Left lung (tissue), 10 donors: ENCODE measurements around the gene SLITRK1. TPM values are rescaled to one million over a fixed set of nuclear protein-coding genes. Genes with fewer than 3 reads are reported as not detected.

Experiments used
- ATAC-seq: fragments of 200-7000 bp; cut with Tn5 transposase; one replicate; pipeline ENCODE4 v1.9.1; 2020; ENCODE audit warnings: moderate library complexity
- DNase-seq, 4 donors: peaks; one replicate each; pipeline ENCODE4 v3.0.0-alpha.2; 2013 to 2020
- H3K27ac ChIP-seq, 2 donors: fragments of 200-600 bp; sonication (generic) in 1 of 2; one replicate each; pipeline versions ENCODE4 v1.5.0 to v1.8.0; 2020 to 2021
- H3K27me3 ChIP-seq, 2 donors: fragments of 200-600 bp; sonication (generic) in 1 of 2; one replicate each; pipeline versions ENCODE4 v1.5.0 to v1.8.0; 2020 to 2021
- H3K36me3 ChIP-seq, 2 donors: fragments of 200-600 bp; sonication (generic) in 1 of 2; one replicate each; pipeline versions ENCODE4 v1.5.0 to v1.8.0; 2020 to 2021
- H3K4me1 ChIP-seq, 2 donors: fragments of 200-600 bp; one replicate each; pipeline ENCODE4 v1.8.0; 2021
- H3K4me3 ChIP-seq, 2 donors: fragments of 200-600 bp; sonication (generic) in 1 of 2; one replicate each; pipeline versions ENCODE4 v1.5.0 to v1.8.0; 2020 to 2021; ENCODE audit warnings: mild to moderate bottlenecking in 1 of 2
- H3K9me3 ChIP-seq, 2 donors: fragments of 200-600 bp; sonication (generic) in 1 of 2; one replicate each; pipeline versions ENCODE4 v1.5.0 to v1.8.0; 2020 to 2021
- intact Hi-C, 2 donors: fragments of 100-400 bp; cut with DNase I; formaldehyde crosslinking; loops; one replicate each; pipeline versions ENCODE4 v1.11.2 to v1.14.2; 2022
- polyA plus RNA-seq, 6 donors: library from polyadenylated mRNA; unstranded; fragments of 120-200 nt; gene quantifications; one replicate each; pipeline ENCODE4 v1.2.1, GENCODE V29; 2013; ENCODE audit not compliant: insufficient read length in 6 of 6
- total RNA-seq, 2 donors: library from RNA; stranded (reverse); fragmentation: NEBNext Ultra II Directional; extraction: Animal tissue kit (Norgen Biotek cat#: 25700); gene quantifications; one replicate each; pipeline ENCODE4 v1.2.1, GENCODE V29; 2021
- TF ChIP-seq, protein P1 (sequence below), 2 donors: fragments of 200-600 bp; sonication (generic) in 1 of 2; IDR thresholded peaks; one replicate each; pipeline versions ENCODE4 v1.5.0 to v1.8.0; 2021; ENCODE audit warnings: antibody characterized with exemption in 2 of 2
- donor health status: DM: no; HTN: yes; CAD: no.
- donor health status: DM: no; HTN: no; CAD: no.

The SLITRK1 gene
- total and polyA plus RNA-seq, 8 donors = 0.03 to 0.06 (median 0.05) TPM; not detected in 4

DNA sequence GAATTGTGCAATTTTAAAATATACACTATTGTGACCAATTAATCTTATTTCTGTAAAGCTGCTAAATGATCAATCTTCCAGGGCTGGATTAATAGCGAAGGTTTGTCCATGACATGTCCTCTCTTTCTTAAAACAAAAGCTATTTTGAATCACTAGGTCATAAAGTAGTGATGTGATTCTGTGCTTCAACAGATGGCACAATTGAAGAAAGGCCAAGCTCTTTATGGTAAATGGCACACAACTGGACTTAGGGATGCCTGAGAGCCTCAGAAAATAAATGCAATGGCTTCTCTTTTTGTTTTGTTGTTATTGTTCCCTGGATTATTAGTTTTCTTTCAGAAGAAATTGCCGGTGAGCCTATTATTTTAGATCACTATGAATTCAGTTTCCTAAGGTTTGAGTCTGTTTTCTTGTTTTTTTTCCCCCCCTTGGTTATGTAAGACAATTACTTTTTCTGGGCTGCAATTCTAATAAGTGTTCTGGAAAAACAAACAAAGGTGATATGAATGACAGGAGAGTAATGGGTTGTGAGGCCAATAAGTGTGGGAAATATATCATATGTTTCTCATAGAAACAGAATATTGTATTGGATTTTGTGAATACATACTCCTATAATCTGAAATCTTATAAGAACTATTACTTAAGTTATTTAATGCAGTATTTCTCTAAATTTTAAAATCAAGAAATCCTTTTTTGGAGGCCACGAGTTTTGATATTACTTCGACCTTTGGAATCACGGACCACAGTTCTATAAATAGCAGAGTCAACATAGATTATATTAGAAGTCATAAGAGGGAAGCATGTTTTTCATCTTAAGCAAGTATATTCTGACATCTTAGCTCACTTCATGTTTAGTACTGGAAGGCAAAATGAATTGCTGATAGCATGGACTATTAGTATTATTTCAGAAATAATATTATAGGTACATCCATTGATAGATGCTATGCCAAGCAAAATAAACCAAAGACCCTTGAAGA, 16.8 kb downstream of the SLITRK1 start:
- TF ChIP-seq, protein P1, sequence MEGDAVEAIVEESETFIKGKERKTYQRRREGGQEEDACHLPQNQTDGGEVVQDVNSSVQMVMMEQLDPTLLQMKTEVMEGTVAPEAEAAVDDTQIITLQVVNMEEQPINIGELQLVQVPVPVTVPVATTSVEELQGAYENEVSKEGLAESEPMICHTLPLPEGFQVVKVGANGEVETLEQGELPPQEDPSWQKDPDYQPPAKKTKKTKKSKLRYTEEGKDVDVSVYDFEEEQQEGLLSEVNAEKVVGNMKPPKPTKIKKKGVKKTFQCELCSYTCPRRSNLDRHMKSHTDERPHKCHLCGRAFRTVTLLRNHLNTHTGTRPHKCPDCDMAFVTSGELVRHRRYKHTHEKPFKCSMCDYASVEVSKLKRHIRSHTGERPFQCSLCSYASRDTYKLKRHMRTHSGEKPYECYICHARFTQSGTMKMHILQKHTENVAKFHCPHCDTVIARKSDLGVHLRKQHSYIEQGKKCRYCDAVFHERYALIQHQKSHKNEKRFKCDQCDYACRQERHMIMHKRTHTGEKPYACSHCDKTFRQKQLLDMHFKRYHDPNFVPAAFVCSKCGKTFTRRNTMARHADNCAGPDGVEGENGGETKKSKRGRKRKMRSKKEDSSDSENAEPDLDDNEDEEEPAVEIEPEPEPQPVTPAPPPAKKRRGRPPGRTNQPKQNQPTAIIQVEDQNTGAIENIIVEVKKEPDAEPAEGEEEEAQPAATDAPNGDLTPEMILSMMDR (IDR thresholded peaks at IDR 0.05) = no peak
- intact Hi-C loops = no loop called here
- no peak overlapping the region for H3K27ac ChIP-seq
- H3K9me3 ChIP-seq = peaks cover 0 to 7% of the 10 kb centered on the region in 2 donors
- H3K4me1 ChIP-seq = no peaks in the 10 kb centered on the region
- ATAC-seq (no peak), DNase-seq (no peak)
- no peak overlapping the region for H3K4me3 ChIP-seq
- H3K27me3 ChIP-seq = no peaks in the 10 kb centered on the region
- no peaks in the 10 kb centered on the region for H3K36me3 ChIP-seq

DNA sequence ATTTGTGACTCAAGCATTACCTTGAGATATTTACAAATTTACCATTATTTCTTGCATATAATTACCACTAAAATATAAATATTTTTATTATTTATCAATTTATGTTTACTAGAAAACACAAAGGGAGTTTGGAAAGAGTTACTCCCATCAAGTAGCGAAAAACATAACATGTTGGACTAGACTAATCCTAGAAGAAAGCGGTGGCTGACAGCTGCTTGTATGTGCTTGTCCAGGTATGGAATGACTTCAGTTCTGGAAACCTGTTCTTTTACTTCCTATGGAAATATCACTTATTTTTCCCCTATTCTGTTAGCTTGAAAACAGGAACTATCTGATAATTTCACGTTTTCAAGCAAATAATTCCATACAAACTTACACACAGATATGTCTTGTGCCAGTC, 28.5 kb downstream of the SLITRK1 start:
- H3K9me3 ChIP-seq = no peaks in the 10 kb centered on the region
- DNase-seq = no peak
- TF ChIP-seq, protein P1 (IDR thresholded peaks at IDR 0.05) = no peak
- intact Hi-C loops = no loop called here
- no peaks in the 10 kb centered on the region for H3K4me1 ChIP-seq
- H3K27ac ChIP-seq = no peak overlapping the region
- no peak for ATAC-seq
- no peak overlapping the region for H3K4me3 ChIP-seq
- no peaks in the 10 kb centered on the region for H3K27me3 ChIP-seq
- H3K36me3 ChIP-seq = no peaks in the 10 kb centered on the region

DNA sequence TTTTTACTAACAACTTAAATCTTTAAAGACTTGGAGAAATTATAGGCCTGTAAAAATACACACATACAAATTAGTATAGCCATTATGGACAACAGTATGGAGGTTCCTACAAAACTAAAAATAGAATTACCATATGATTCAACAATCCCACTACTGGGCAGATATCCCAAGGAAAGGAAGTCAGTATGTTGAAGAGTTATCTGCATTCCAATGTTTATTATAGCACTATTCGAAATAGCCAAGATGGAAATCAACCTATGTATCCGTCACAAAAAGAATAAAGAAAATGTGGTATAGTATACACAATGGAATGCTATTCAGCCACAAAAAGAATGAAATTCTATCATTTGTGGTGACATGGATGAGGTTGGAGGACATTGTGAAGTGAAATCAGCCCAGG, 37.2 kb downstream of the SLITRK1 start:
- H3K4me1 ChIP-seq = no peaks in the 10 kb centered on the region
- intact Hi-C loops = no loop called here
- no peak for DNase-seq
- H3K27me3 ChIP-seq = no peaks in the 10 kb centered on the region
- H3K9me3 ChIP-seq = no peaks in the 10 kb centered on the region
- H3K4me3 ChIP-seq = no peak overlapping the region
- TF ChIP-seq, protein P1 (IDR thresholded peaks at IDR 0.05) = no peak
- H3K36me3 ChIP-seq = no peaks in the 10 kb centered on the region
- ATAC-seq = no peak
- no peak overlapping the region for H3K27ac ChIP-seq

DNA sequence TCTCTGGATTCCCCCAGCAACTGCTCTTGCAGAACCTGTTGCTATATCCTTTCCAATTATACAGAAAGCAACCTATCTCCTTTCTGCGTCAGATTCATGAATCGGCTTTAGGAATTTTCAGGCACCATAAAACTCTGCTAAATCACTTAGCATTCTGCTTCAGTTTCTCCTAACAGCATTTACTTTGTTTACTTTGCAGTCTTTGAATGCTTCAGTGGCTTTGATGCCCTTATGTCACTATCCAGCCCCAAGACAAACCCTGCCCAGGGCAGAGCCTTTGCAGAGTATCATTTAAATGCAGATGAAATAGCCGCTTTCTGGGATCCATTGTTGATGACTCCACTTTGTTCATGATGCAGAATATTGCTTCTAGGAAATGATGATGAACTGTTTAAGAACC, 43.1 kb downstream of the SLITRK1 start:
- no peaks in the 10 kb centered on the region for H3K4me1 ChIP-seq
- ATAC-seq (no peak), DNase-seq (no peak)
- TF ChIP-seq, protein P1 (IDR thresholded peaks at IDR 0.05) = no peak
- no peaks in the 10 kb centered on the region for H3K9me3 ChIP-seq
- H3K27ac ChIP-seq = no peak overlapping the region
- no peak overlapping the region for H3K4me3 ChIP-seq
- H3K36me3 ChIP-seq = no peaks in the 10 kb centered on the region
- intact Hi-C loops = no loop called here
- no peaks in the 10 kb centered on the region for H3K27me3 ChIP-seq

DNA sequence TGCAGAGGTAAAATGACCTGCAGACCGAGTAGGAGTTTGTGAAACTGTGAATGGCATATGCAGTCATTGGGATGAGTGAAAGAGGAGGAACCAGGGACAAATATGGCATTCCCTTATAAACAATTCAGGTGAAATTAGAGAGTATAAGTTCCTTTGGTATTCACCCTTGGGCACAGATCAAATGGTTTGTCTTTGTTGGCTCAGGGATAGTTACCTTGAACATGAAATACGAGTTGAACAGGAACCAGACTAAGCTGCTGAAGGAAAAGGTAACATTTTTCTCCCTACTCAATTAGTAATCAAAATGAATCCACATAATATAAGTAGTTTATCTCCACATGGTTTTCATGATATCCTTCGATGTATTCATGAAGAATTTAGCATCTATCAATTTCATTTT, 50.5 kb downstream of the SLITRK1 start:
- H3K4me1 ChIP-seq = no peaks in the 10 kb centered on the region
- H3K27me3 ChIP-seq = no peaks in the 10 kb centered on the region
- intact Hi-C loops = no loop called here
- no peaks in the 10 kb centered on the region for H3K9me3 ChIP-seq
- ATAC-seq = no peak
- no peak overlapping the region for H3K4me3 ChIP-seq
- TF ChIP-seq, protein P1 (IDR thresholded peaks at IDR 0.05) = no peak
- no peaks in the 10 kb centered on the region for H3K36me3 ChIP-seq
- H3K27ac ChIP-seq = no peak overlapping the region
- DNase-seq = no peak
